RWPE2 (cell line): ENCODE measurements around the gene TTLL8.

ENCODE experiments used
- ATAC-seq: fragments of 200-7000 bp; cut with Tn5 transposase; 3 replicates; pipeline ENCODE4 v1.9.1; 2021; ENCODE audit warnings: low read depth
- DNase-seq: peaks from one replicate; pipeline ENCODE4 v3.0.0-alpha.2; 2020; ENCODE audit warnings: low spot score
- H3K27ac ChIP-seq: fragments of 450-650 bp; 2 replicates; pipeline ENCODE4 v1.5.1; 2017; ENCODE audit warnings: mild to moderate bottlenecking; ENCODE audit not compliant: poor library complexity, severe bottlenecking
- H3K27me3 ChIP-seq: fragments of 250-450 bp; sonication (Bioruptor Pico); 2 replicates; pipeline ENCODE4 v1.5.1; 2021; ENCODE audit warnings: mild to moderate bottlenecking, moderate library complexity; ENCODE audit not compliant: insufficient read depth, poor library complexity, severe bottlenecking
- H3K36me3 ChIP-seq: fragments of 250-450 bp; sonication (Bioruptor Pico); 2 replicates; pipeline ENCODE4 v1.5.1; 2020; ENCODE audit warnings: low read depth, mild to moderate bottlenecking, moderate library complexity
- H3K4me1 ChIP-seq: fragments of 250-450 bp; sonication (Bioruptor Pico); 2 replicates; pipeline ENCODE4 v1.5.1; 2021; ENCODE audit warnings: mild to moderate bottlenecking, moderate library complexity; ENCODE audit not compliant: insufficient read depth, poor library complexity, severe bottlenecking
- H3K4me3 ChIP-seq: fragments of 250-450 bp; sonication (Bioruptor Pico); 2 replicates; pipeline ENCODE4 v1.5.1; 2021; ENCODE audit warnings: mild to moderate bottlenecking, moderate library complexity; ENCODE audit not compliant: severe bottlenecking
- H3K9me3 ChIP-seq: fragments of 250-450 bp; sonication (Bioruptor Pico); 2 replicates; pipeline ENCODE4 v1.5.1; 2021; ENCODE audit warnings: mild to moderate bottlenecking, moderate library complexity; ENCODE audit not compliant: severe bottlenecking
- CTCF ChIP-seq: fragments of 450-650 bp; IDR thresholded peaks from one replicate; pipeline ENCODE4 v1.5.1; 2017; ENCODE audit warnings: mild to moderate bottlenecking, moderate library complexity; ENCODE audit not compliant: poor library complexity, severe bottlenecking

Gene TTLL8

GRCh38 chr22:50017701-50018224 is 40.3 kb downstream of the TTLL8 start:
- Histone ChIP-seq H3K4me1 (peaks cover 7% of the 10 kb centered on the region), H3K27me3 (peaks cover 18% of the 10 kb centered on the region), H3K4me3 (no peak overlapping the region), H3K27ac (no peak overlapping the region), H3K9me3 (no peaks in the 10 kb centered on the region), H3K36me3 (no peaks in the 10 kb centered on the region)
- no peak for TF ChIP-seq CTCF
- DNase-seq (no peak), ATAC-seq (no peak)

- Histone ChIP-seq H3K4me3 (no peak overlapping the region), H3K36me3 (no peaks in the 10 kb centered on the region), H3K27me3 (peaks cover 19% of the 10 kb centered on the region), H3K4me1 (peaks cover 7% of the 10 kb centered on the region), H3K9me3 (no peaks in the 10 kb centered on the region), H3K27ac (no peak overlapping the region)
- ATAC-seq (peak; percentile 58), DNase-seq (peak; percentile 51)
- no peak for TF ChIP-seq CTCF
Measured at GRCh38 chr22:50016988-50017700, 41.0 kb downstream of the TTLL8 start.

GRCh38 chr22:50016308-50016987 is 41.6 kb downstream of the TTLL8 start:
- no peak overlapping the region for H3K27ac ChIP-seq
- peaks cover 7% of the 10 kb centered on the region for H3K4me1 ChIP-seq
- TF ChIP-seq CTCF: no peak
- ATAC-seq (peak; percentile 35; the same call in 2 of the 3 replicates), DNase-seq (peak; percentile 45)
- H3K9me3 ChIP-seq: no peaks in the 10 kb centered on the region
- H3K4me3 ChIP-seq: no peak overlapping the region
- H3K27me3 ChIP-seq: peaks cover 26% of the 10 kb centered on the region
- no peaks in the 10 kb centered on the region for H3K36me3 ChIP-seq

GRCh38 chr22:50015451-50016307 is 42.4 kb downstream of the TTLL8 start:
- no peak for ATAC-seq
- Histone ChIP-seq H3K4me3 (no peak overlapping the region), H3K4me1 (peaks cover 7% of the 10 kb centered on the region), H3K27ac (no peak overlapping the region), H3K36me3 (no peaks in the 10 kb centered on the region), H3K9me3 (no peaks in the 10 kb centered on the region), H3K27me3 (peaks cover 32% of the 10 kb centered on the region)
- no peak for DNase-seq
- TF ChIP-seq CTCF: no peak
